ENCODE results near the gene TEX52.

- TF ChIP-seq CTCF (conservative IDR thresholded peaks at IDR 0.05) (no peak), EZH2 (IDR thresholded peaks at IDR 0.05; ENCODE audit: low read depth) (no peak)
These were observed 22.0 kb downstream of the TEX52 start, which contains the start of gene NRIP2 for GRCh38 chr12:2834581-2835491.
